ENCODE results near the gene C14orf180. TPM values are rescaled to one million over a fixed set of nuclear protein-coding genes. Genes with fewer than 3 reads are reported as not detected.

C14orf180 gene
- total and polyA plus RNA-seq, 2 of the 8 experiments (the other 6 are each of a cell fraction or from before 2014, with no cell fraction given) = not detected

DNA sequence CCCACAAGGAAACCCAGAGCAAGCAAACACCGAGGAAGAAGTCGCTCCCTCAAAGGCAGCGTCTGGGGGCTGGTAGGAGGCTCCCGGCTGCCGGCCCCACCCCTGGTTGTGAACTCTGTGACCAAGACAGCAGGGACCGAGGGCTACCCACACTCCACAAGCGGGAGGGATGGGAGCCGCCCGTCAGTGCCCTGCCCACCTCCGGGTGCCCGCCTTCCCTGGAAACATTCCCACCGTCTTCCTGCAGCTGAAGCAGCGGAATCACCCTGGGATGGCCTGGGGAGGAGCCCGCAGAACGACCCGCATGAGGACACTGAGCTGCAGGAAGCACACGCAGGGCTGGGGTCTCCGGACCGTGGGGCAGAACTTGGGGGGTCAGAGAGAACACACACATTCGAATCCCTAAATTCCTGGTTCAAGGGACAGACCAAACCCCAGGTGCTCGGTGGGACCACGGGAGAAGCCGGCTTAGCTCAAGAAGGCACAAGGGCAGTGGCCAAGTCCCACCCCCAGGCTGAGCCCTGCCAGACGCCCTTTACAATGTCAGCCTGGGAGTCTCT lies 33.5 kb upstream of the C14orf180 start (continued):
- TF ChIP-seq, protein P1, sequence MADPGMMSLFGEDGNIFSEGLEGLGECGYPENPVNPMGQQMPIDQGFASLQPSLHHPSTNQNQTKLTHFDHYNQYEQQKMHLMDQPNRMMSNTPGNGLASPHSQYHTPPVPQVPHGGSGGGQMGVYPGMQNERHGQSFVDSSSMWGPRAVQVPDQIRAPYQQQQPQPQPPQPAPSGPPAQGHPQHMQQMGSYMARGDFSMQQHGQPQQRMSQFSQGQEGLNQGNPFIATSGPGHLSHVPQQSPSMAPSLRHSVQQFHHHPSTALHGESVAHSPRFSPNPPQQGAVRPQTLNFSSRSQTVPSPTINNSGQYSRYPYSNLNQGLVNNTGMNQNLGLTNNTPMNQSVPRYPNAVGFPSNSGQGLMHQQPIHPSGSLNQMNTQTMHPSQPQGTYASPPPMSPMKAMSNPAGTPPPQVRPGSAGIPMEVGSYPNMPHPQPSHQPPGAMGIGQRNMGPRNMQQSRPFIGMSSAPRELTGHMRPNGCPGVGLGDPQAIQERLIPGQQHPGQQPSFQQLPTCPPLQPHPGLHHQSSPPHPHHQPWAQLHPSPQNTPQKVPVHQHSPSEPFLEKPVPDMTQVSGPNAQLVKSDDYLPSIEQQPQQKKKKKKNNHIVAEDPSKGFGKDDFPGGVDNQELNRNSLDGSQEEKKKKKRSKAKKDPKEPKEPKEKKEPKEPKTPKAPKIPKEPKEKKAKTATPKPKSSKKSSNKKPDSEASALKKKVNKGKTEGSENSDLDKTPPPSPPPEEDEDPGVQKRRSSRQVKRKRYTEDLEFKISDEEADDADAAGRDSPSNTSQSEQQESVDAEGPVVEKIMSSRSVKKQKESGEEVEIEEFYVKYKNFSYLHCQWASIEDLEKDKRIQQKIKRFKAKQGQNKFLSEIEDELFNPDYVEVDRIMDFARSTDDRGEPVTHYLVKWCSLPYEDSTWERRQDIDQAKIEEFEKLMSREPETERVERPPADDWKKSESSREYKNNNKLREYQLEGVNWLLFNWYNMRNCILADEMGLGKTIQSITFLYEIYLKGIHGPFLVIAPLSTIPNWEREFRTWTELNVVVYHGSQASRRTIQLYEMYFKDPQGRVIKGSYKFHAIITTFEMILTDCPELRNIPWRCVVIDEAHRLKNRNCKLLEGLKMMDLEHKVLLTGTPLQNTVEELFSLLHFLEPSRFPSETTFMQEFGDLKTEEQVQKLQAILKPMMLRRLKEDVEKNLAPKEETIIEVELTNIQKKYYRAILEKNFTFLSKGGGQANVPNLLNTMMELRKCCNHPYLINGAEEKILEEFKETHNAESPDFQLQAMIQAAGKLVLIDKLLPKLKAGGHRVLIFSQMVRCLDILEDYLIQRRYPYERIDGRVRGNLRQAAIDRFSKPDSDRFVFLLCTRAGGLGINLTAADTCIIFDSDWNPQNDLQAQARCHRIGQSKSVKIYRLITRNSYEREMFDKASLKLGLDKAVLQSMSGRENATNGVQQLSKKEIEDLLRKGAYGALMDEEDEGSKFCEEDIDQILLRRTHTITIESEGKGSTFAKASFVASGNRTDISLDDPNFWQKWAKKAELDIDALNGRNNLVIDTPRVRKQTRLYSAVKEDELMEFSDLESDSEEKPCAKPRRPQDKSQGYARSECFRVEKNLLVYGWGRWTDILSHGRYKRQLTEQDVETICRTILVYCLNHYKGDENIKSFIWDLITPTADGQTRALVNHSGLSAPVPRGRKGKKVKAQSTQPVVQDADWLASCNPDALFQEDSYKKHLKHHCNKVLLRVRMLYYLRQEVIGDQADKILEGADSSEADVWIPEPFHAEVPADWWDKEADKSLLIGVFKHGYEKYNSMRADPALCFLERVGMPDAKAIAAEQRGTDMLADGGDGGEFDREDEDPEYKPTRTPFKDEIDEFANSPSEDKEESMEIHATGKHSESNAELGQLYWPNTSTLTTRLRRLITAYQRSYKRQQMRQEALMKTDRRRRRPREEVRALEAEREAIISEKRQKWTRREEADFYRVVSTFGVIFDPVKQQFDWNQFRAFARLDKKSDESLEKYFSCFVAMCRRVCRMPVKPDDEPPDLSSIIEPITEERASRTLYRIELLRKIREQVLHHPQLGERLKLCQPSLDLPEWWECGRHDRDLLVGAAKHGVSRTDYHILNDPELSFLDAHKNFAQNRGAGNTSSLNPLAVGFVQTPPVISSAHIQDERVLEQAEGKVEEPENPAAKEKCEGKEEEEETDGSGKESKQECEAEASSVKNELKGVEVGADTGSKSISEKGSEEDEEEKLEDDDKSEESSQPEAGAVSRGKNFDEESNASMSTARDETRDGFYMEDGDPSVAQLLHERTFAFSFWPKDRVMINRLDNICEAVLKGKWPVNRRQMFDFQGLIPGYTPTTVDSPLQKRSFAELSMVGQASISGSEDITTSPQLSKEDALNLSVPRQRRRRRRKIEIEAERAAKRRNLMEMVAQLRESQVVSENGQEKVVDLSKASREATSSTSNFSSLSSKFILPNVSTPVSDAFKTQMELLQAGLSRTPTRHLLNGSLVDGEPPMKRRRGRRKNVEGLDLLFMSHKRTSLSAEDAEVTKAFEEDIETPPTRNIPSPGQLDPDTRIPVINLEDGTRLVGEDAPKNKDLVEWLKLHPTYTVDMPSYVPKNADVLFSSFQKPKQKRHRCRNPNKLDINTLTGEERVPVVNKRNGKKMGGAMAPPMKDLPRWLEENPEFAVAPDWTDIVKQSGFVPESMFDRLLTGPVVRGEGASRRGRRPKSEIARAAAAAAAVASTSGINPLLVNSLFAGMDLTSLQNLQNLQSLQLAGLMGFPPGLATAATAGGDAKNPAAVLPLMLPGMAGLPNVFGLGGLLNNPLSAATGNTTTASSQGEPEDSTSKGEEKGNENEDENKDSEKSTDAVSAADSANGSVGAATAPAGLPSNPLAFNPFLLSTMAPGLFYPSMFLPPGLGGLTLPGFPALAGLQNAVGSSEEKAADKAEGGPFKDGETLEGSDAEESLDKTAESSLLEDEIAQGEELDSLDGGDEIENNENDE (IDR thresholded peaks at IDR 0.05; ENCODE audit: insufficient replicate concordance, low read length) = no peak
- TF ChIP-seq SRF (IDR thresholded peaks at IDR 0.05; ENCODE audit: low read depth, low read length) = no peak
- no peak for TF ChIP-seq BCL11A (IDR thresholded peaks at IDR 0.05; ENCODE audit: low read depth in 2 of 2, low read length in 2 of 2)
- no peak for TF ChIP-seq TEAD4 (IDR thresholded peaks at IDR 0.05; ENCODE audit: low read depth, low read length)
- TF ChIP-seq KDM4A (IDR thresholded peaks at IDR 0.05; ENCODE audit: low read depth, low read length, severe bottlenecking) = no peak
- no peak for TF ChIP-seq CHD2 (IDR thresholded peaks at IDR 0.05; ENCODE audit: low read length)
- TF ChIP-seq SIX5 (IDR thresholded peaks at IDR 0.05; ENCODE audit: low read depth, low read length) = no peak
- no peak for TF ChIP-seq GTF2F1 (IDR thresholded peaks at IDR 0.05; ENCODE audit: borderline replicate concordance, low read depth, low read length)
- TF ChIP-seq PHF8 (conservative IDR thresholded peaks at IDR 0.05; ENCODE audit: low read depth, low read length) = no peak
- TF ChIP-seq RNF2 (IDR thresholded peaks at IDR 0.05; ENCODE audit: borderline replicate concordance, low read depth, low read length, missing control alignments, poor library complexity, severe bottlenecking) = no peak
- no peak for TF ChIP-seq KDM5A (IDR thresholded peaks at IDR 0.05; ENCODE audit: low read length)
- no peak for TF ChIP-seq BRCA1 (IDR thresholded peaks at IDR 0.05; ENCODE audit: low read depth, low read length)
